DND-41 (cell line): ENCODE measurements around the gene KRTDAP.
"Not testable (repeated sequence)": the region's sequence is repeated elsewhere in the genome, so short reads cannot be mapped to it uniquely, and the experiment has no call there.

Experiments
- ATAC-seq: fragments of 200-7000 bp; cut with Tn5 transposase; 3 replicates; pipeline ENCODE4 v1.9.1; 2021; ENCODE audit warnings: low read depth; ENCODE audit not compliant: insufficient read depth
- DNase-seq: peaks from one replicate; pipeline ENCODE4 v3.0.0-alpha.2; 2020
- H2AFZ ChIP-seq: 2 replicates; pipeline ENCODE4 v1.6.0; 2012; ENCODE audit warnings: low read depth, low read length
- H3K27ac ChIP-seq: 2 replicates; pipeline ENCODE4 v1.5.1; 2012; ENCODE audit warnings: low read length, inconsistent platforms
- H3K27me3 ChIP-seq: fragments of 200-600 bp; sonication (generic); 2 replicates; pipeline ENCODE4 v1.6.0; 2012; ENCODE audit warnings: low read length, mild to moderate bottlenecking, inconsistent platforms; ENCODE audit not compliant: insufficient read depth, poor library complexity
- H3K36me3 ChIP-seq: 2 replicates; pipeline ENCODE4 v1.5.1; 2012; ENCODE audit warnings: low read length, inconsistent platforms; ENCODE audit not compliant: insufficient read depth
- H3K4me1 ChIP-seq: 2 replicates; pipeline ENCODE4 v1.5.1; 2012; ENCODE audit warnings: mild to moderate bottlenecking, low read length; ENCODE audit not compliant: insufficient read depth
- H3K4me2 ChIP-seq: 2 replicates; pipeline ENCODE4 v1.6.0; 2012; ENCODE audit warnings: mild to moderate bottlenecking, moderate library complexity, low read length, inconsistent platforms; ENCODE audit not compliant: insufficient read depth
- H3K4me3 ChIP-seq, 2 experiments: fragments of 200-600 bp in 1 of 2; shearing (Covaris generic) in 1 of 2; 2 replicates each; pipeline ENCODE4 v1.5.1; 2012 to 2016; ENCODE audit warnings: inconsistent platforms in 2 of 2, low read length in 2 of 2, mild to moderate bottlenecking in 2 of 2, low read depth in 1 of 2, moderate library complexity in 1 of 2
- H3K79me2 ChIP-seq: 2 replicates; pipeline ENCODE4 v1.6.0; 2012; ENCODE audit warnings: low read length, inconsistent platforms; ENCODE audit not compliant: insufficient read depth
- H3K9ac ChIP-seq: 2 replicates; pipeline ENCODE4 v1.6.0; 2012; ENCODE audit warnings: low read depth, mild to moderate bottlenecking, inconsistent platforms, low read length, moderate library complexity
- H3K9me3 ChIP-seq: 2 replicates; pipeline ENCODE4 v1.5.1; 2012; ENCODE audit warnings: low read length, moderate library complexity, mild to moderate bottlenecking, inconsistent platforms; ENCODE audit not compliant: insufficient read depth, severe bottlenecking
- H4K20me1 ChIP-seq: 2 replicates; pipeline ENCODE4 v1.6.0; 2012; ENCODE audit warnings: low read length; ENCODE audit not compliant: insufficient read depth
- EZH2 ChIP-seq: IDR thresholded peaks from 3 replicates; pipeline ENCODE4 v1.6.1; 2012; ENCODE audit warnings: borderline replicate concordance, low read depth, mild to moderate bottlenecking, moderate library complexity, low read length, inconsistent platforms; ENCODE audit not compliant: severe bottlenecking
- TF ChIP-seq, protein P1 (sequence below): IDR thresholded peaks from 2 replicates; pipeline ENCODE4 v1.5.1; 2012; ENCODE audit warnings: borderline replicate concordance, low read length, moderate library complexity, mild to moderate bottlenecking; ENCODE audit not compliant: poor library complexity, severe bottlenecking; ENCODE audit errors: extremely low read depth

Gene KRTDAP

DNA sequence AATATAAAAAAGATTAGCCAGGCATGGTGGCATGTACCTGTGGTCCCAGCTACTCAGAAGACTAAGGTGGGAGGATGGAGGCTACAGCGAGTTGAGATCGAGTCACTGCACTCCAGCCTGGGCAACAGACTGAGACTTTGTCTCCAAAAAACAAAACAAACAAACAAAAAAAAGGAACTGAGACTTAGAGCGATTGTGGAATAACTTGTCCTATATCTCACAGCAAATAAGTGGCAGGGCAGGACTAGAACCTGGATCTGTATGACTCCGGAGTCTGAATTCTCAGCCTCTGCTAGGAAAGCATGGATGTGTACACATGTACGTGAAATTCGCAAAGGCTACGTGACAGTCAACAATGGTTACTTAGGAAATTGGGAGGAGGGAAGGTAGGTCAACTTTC, 20.1 kb downstream of the KRTDAP start:
- DNase-seq (no peak), ATAC-seq (no peak)
- TF ChIP-seq, protein P1, sequence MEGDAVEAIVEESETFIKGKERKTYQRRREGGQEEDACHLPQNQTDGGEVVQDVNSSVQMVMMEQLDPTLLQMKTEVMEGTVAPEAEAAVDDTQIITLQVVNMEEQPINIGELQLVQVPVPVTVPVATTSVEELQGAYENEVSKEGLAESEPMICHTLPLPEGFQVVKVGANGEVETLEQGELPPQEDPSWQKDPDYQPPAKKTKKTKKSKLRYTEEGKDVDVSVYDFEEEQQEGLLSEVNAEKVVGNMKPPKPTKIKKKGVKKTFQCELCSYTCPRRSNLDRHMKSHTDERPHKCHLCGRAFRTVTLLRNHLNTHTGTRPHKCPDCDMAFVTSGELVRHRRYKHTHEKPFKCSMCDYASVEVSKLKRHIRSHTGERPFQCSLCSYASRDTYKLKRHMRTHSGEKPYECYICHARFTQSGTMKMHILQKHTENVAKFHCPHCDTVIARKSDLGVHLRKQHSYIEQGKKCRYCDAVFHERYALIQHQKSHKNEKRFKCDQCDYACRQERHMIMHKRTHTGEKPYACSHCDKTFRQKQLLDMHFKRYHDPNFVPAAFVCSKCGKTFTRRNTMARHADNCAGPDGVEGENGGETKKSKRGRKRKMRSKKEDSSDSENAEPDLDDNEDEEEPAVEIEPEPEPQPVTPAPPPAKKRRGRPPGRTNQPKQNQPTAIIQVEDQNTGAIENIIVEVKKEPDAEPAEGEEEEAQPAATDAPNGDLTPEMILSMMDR = no peak
- TF ChIP-seq EZH2 = no peak
- Histone ChIP-seq H2AFZ (no peak overlapping the region), H3K9me3 (no peaks in the 10 kb centered on the region), H3K36me3 (no peaks in the 10 kb centered on the region), H3K4me3 (no peak overlapping the region), H3K27me3 (no peaks in the 10 kb centered on the region), H3K79me2 (no peaks in the 10 kb centered on the region), H3K9ac (no peak overlapping the region), H3K4me2 (no peak overlapping the region), H4K20me1 (no peaks in the 10 kb centered on the region), H3K4me1 (0 out of 2 replicates have a peak, but pooled peaks cover 2% of the 10 kb centered on the region), H3K27ac (no peak overlapping the region)

DNA sequence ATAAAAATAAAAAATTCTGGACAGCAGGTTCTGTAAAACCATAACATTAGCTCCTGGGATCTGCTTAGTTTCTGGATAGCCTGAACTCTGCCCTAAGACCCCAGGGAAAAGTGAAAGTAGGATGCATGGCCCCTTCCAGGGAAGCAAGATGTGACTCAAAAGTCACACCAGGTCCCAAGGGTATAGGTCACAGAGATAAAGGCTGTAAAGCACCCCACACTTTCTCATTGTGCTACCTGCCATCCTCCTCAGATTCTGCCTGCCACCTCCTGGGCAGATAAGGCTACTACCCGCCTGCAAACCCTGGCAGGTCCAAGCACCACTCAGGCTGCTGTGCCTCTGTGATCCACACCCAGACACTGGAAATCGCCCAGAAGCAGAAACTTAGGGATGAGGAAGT, 21.6 kb downstream of the KRTDAP start:
- H3K79me2 ChIP-seq = no peaks in the 10 kb centered on the region
- no peak overlapping the region for H3K27ac ChIP-seq
- no peak overlapping the region for H3K4me3 ChIP-seq
- ATAC-seq (peak; percentile 78), DNase-seq (peak; percentile 49)
- H3K4me2 ChIP-seq = no peak overlapping the region
- H3K4me1 ChIP-seq = peaks cover 7% of the 10 kb centered on the region
- TF ChIP-seq, protein P1 = peak; percentile 72
- no peak for TF ChIP-seq EZH2
- H3K36me3 ChIP-seq = no peaks in the 10 kb centered on the region
- no peak overlapping the region for H2AFZ ChIP-seq
- no peaks in the 10 kb centered on the region for H3K27me3 ChIP-seq
- H4K20me1 ChIP-seq = no peaks in the 10 kb centered on the region
- H3K9me3 ChIP-seq = no peaks in the 10 kb centered on the region
- H3K9ac ChIP-seq = no peak overlapping the region

DNA sequence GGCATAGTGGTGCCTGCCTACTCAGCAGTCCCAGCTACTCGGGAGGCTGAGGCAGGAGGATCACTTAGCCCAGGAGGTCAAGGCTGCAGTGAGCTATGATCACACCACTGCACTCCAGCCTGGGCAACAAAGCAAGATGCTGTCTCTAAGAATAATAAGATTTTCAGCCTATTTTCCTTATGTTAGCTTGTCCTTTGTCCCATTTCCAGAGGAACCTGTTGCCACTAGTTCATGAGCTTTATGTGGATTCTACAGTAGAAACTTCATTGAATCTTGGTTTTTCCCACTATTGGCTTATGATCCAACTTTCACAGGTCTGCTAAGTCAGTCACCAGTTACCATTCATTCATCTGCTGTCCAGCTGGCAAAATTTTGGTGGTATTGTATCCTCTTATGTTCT, 24.0 kb downstream of the KRTDAP start:
- H3K9me3 ChIP-seq = no peaks in the 10 kb centered on the region
- no peak overlapping the region for H3K27ac ChIP-seq
- no peaks in the 10 kb centered on the region for H4K20me1 ChIP-seq
- no peak overlapping the region for H3K4me3 ChIP-seq
- H3K4me1 ChIP-seq = peaks cover 30% of the 10 kb centered on the region
- TF ChIP-seq EZH2 = no peak
- TF ChIP-seq, protein P1 = no peak
- no peak for DNase-seq
- H3K9ac ChIP-seq = no peak overlapping the region
- no peak overlapping the region for H2AFZ ChIP-seq
- ATAC-seq = no peak
- no peaks in the 10 kb centered on the region for H3K79me2 ChIP-seq
- H3K27me3 ChIP-seq = no peaks in the 10 kb centered on the region
- H3K4me2 ChIP-seq = no peak overlapping the region
- H3K36me3 ChIP-seq = no peaks in the 10 kb centered on the region

DNA sequence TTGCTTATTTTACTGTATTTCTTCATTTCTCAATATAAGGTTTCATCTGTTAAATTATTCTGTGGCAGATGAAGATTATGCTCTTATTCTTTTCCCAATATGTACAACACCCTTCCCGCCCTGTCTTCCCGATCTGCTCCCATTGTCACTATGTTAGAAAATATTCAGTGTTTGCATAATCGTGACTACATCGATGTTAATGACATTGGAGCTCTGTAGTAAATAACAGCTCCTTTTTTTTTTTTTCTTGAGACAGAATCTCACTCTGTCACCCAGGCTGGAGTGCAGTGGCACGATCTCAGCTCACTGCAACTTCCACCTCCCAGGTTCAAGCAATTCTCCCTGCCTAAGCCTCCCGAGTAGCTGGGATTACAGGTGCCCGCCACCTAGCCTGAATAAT, 27.3 kb downstream of the KRTDAP start:
- not testable (repeated sequence) for H3K9me3 ChIP-seq, H3K36me3 ChIP-seq, H3K4me3 ChIP-seq, H2AFZ ChIP-seq, H4K20me1 ChIP-seq, H3K9ac ChIP-seq, H3K79me2 ChIP-seq, H3K27me3 ChIP-seq, DNase-seq
- Histone ChIP-seq H3K4me2 (peak overlapping the region; percentile 55), H3K27ac (peak overlapping the region; percentile 52), H3K4me1 (peaks cover 30% of the 10 kb centered on the region)
- ATAC-seq = peak; percentile 23
